ENCODE results near the gene PBX4.

Gene PBX4

GRCh38 chr19:19552798-19553197 is 65.7 kb downstream of the PBX4 start:
- H3K27me3 ChIP-seq (ENCODE audit: insufficient read depth, low read length): 0 out of 2 replicates have a peak, but pooled peaks cover 4% of the 10 kb centered on the region
- H3K4me3 ChIP-seq (ENCODE audit: low read depth, low read length, poor library complexity, severe bottlenecking): no peak overlapping the region
- no peak overlapping the region for H3K9ac ChIP-seq (ENCODE audit: low read length)
- H2AFZ ChIP-seq (ENCODE audit: low read length): no peak overlapping the region
- no peak for TF ChIP-seq EZH2 (IDR thresholded peaks at IDR 0.05; ENCODE audit: borderline replicate concordance, low read length)
- TF ChIP-seq CTCF (IDR thresholded peaks at IDR 0.05; ENCODE audit: low read length): peak; percentile 40; the same call in 1 of the 2 replicates
- no peak overlapping the region for H3K27ac ChIP-seq (ENCODE audit: low read depth, low read length, poor library complexity, severe bottlenecking)
- no peaks in the 10 kb centered on the region for H3K9me3 ChIP-seq (ENCODE audit: low read length)
- H3K79me2 ChIP-seq (ENCODE audit: insufficient read depth, low read length): no peaks in the 10 kb centered on the region
- no peaks in the 10 kb centered on the region for H3K36me3 ChIP-seq (ENCODE audit: insufficient read depth, low read length)
- H3K9me2 ChIP-seq (ENCODE audit: low read depth, low read length): no peaks in the 10 kb centered on the region
- H4K20me1 ChIP-seq (ENCODE audit: insufficient read depth, low read length): no peaks in the 10 kb centered on the region
- no peak overlapping the region for H3K4me2 ChIP-seq (ENCODE audit: low read length)
- H3F3A ChIP-seq (ENCODE audit: insufficient read depth, low read length): no peaks in the 10 kb centered on the region
- no peaks in the 10 kb centered on the region for H3K4me1 ChIP-seq (ENCODE audit: insufficient read depth, low read length, severe bottlenecking)

- H2AFZ ChIP-seq (ENCODE audit: low read length): no peak overlapping the region
- H3K9ac ChIP-seq (ENCODE audit: low read length): no peak overlapping the region
These were observed 66.7 kb downstream of the PBX4 start for GRCh38 chr19:19551853-19552192.

GRCh38 chr19:19550972-19551852 is 67.3 kb downstream of the PBX4 start:
- H3K4me1 ChIP-seq (ENCODE audit: insufficient read depth, low read length, severe bottlenecking): no peaks in the 10 kb centered on the region
- H3K27me3 ChIP-seq (ENCODE audit: insufficient read depth, low read length): 0 out of 2 replicates have a peak, but pooled peaks cover 4% of the 10 kb centered on the region
- no peaks in the 10 kb centered on the region for H4K20me1 ChIP-seq (ENCODE audit: insufficient read depth, low read length)
- H3K79me2 ChIP-seq (ENCODE audit: insufficient read depth, low read length): no peaks in the 10 kb centered on the region
- H3K36me3 ChIP-seq (ENCODE audit: insufficient read depth, low read length): no peaks in the 10 kb centered on the region
- H3K4me2 ChIP-seq (ENCODE audit: low read length): no peak overlapping the region
- no peaks in the 10 kb centered on the region for H3K9me3 ChIP-seq (ENCODE audit: low read length)
- H3K4me3 ChIP-seq (ENCODE audit: low read depth, low read length, poor library complexity, severe bottlenecking): no peak overlapping the region
- no peaks in the 10 kb centered on the region for H3K9me2 ChIP-seq (ENCODE audit: low read depth, low read length)
- no peak overlapping the region for H2AFZ ChIP-seq (ENCODE audit: low read length)
- no peaks in the 10 kb centered on the region for H3F3A ChIP-seq (ENCODE audit: insufficient read depth, low read length)
- no peak overlapping the region for H3K9ac ChIP-seq (ENCODE audit: low read length)
- TF ChIP-seq EZH2 (IDR thresholded peaks at IDR 0.05; ENCODE audit: borderline replicate concordance, low read length) (no peak), CTCF (IDR thresholded peaks at IDR 0.05; ENCODE audit: low read length) (no peak)
- no peak overlapping the region for H3K27ac ChIP-seq (ENCODE audit: low read depth, low read length, poor library complexity, severe bottlenecking)

More at GRCh38 chr19:19551853-19552192, 66.7 kb downstream of the PBX4 start:
- Histone ChIP-seq H3K9me3 (ENCODE audit: low read length) (no peaks in the 10 kb centered on the region), H3K4me1 (ENCODE audit: insufficient read depth, low read length, severe bottlenecking) (no peaks in the 10 kb centered on the region), H3K4me3 (ENCODE audit: low read depth, low read length, poor library complexity, severe bottlenecking) (no peak overlapping the region), H3K27ac (ENCODE audit: low read depth, low read length, poor library complexity, severe bottlenecking) (no peak overlapping the region), H3F3A (ENCODE audit: insufficient read depth, low read length) (no peaks in the 10 kb centered on the region), H3K27me3 (ENCODE audit: insufficient read depth, low read length) (0 out of 2 replicates have a peak, but pooled peaks cover 4% of the 10 kb centered on the region), H3K36me3 (ENCODE audit: insufficient read depth, low read length) (no peaks in the 10 kb centered on the region), H4K20me1 (ENCODE audit: insufficient read depth, low read length) (no peaks in the 10 kb centered on the region), H3K9me2 (ENCODE audit: low read depth, low read length) (no peaks in the 10 kb centered on the region), H3K79me2 (ENCODE audit: insufficient read depth, low read length) (no peaks in the 10 kb centered on the region), H3K4me2 (ENCODE audit: low read length) (no peak overlapping the region)
- no peak for TF ChIP-seq CTCF (IDR thresholded peaks at IDR 0.05; ENCODE audit: low read length)
- no peak for TF ChIP-seq EZH2 (IDR thresholded peaks at IDR 0.05; ENCODE audit: borderline replicate concordance, low read length)

Data from OCI-LY1 (cell line).